GM18502 (cell line): ENCODE data around the gene JAKMIP2.
"Not testable (repeated sequence)": the region's sequence is repeated elsewhere in the genome, so short reads cannot be mapped to it uniquely, and the experiment has no call there.

Experiments
- ATAC-seq: cut with Tn5 transposase; IDR thresholded peaks from one replicate; pipeline ENCODE4 v1.9.1; 2021; ENCODE audit warnings: mild to moderate bottlenecking; ENCODE audit not compliant: unreplicated experiment, poor library complexity

Gene JAKMIP2

GRCh38 chr5:147669169-147669869, 113.2 kb downstream of the JAKMIP2 start:
- no peak for ATAC-seq

GRCh38 chr5:147668385-147668784, 114.1 kb downstream of the JAKMIP2 start:
- ATAC-seq, result no peak

GRCh38 chr5:147667363-147667762, 115.2 kb downstream of the JAKMIP2 start:
- no peak for ATAC-seq

- ATAC-seq, result no peak
These were observed 116.1 kb downstream of the JAKMIP2 start for GRCh38 chr5:147666419-147666818.

GRCh38 chr5:147661541-147661940, 121.0 kb downstream of the JAKMIP2 start:
- no peak for ATAC-seq

- no peak for ATAC-seq
These were observed 123.2 kb downstream of the JAKMIP2 start for GRCh38 chr5:147659166-147659929.

GRCh38 chr5:147658293-147658932, 124.1 kb downstream of the JAKMIP2 start:
- peak; percentile 97 for ATAC-seq

- no peak for ATAC-seq
These were observed 133.9 kb downstream of the JAKMIP2 start for GRCh38 chr5:147648597-147648996.

GRCh38 chr5:147645197-147645596, 137.3 kb downstream of the JAKMIP2 start:
- ATAC-seq, result no peak

- ATAC-seq, result no peak
These were observed 138.1 kb downstream of the JAKMIP2 start for GRCh38 chr5:147644460-147644859.

- no peak for ATAC-seq
These were observed 139.4 kb downstream of the JAKMIP2 start for GRCh38 chr5:147643142-147643541.

GRCh38 chr5:147642666-147643065, 139.9 kb downstream of the JAKMIP2 start:
- ATAC-seq, result no peak

- ATAC-seq, result no peak
These were observed 143.2 kb downstream of the JAKMIP2 start for GRCh38 chr5:147639321-147639720.

- no peak for ATAC-seq
These were observed 145.9 kb downstream of the JAKMIP2 start for GRCh38 chr5:147636729-147636984.

GRCh38 chr5:147635882-147636728, 146.4 kb downstream of the JAKMIP2 start:
- ATAC-seq, result no peak

GRCh38 chr5:147635439-147635838, 147.1 kb downstream of the JAKMIP2 start:
- ATAC-seq, result not testable (repeated sequence)

- ATAC-seq, result no peak
These were observed 149.4 kb downstream of the JAKMIP2 start for GRCh38 chr5:147633173-147633572.

- ATAC-seq, result no peak
These were observed 151.0 kb downstream of the JAKMIP2 start for GRCh38 chr5:147631428-147632003.

GRCh38 chr5:147629196-147629595, 153.3 kb downstream of the JAKMIP2 start:
- ATAC-seq, result no peak
